Measurements from ENCODE around the gene WWOX. TPM values are rescaled to one million over a fixed set of nuclear protein-coding genes. Genes with fewer than 3 reads are reported as not detected.

The WWOX gene
- total RNA-seq, 1 donor from 2014 or later: 19.0 TPM

DNA sequence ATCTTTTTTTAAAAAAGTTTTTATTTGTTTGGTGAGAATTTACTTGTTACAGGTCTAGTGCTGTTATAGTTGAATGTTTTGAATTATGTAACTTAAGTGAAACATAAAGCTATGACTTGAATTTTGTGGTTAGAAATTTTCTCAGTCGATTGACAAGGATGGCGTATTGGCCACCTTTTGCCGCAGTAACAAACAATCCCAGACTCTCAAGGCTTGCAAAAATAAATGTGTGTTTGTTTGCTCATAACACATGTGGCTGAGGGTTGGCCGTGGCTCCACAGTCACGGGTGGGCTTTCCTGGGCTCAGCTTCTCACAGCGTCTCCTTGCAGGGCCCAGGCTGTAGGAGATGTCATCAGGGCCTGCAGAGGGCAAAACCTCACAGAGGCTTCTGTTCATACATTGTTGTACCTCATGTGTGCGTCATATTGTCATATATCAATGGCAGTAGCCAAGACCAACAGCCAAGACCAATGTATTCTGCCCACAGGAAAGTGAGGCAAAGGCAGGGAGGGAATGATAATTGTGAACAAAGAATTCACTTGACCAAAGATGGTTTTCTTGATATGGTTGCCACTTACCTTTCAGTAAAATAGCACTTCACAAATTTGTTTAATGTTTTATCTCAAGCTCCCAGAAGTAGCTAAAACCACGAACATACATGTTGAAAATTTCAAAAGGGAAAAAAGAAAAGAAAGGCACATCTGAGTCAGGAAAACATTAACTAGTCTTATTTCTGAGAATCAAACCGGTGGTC is 93.5 kb downstream of the WWOX start:
- intact Hi-C loops (cut with micrococcal nuclease): no loop called here

DNA sequence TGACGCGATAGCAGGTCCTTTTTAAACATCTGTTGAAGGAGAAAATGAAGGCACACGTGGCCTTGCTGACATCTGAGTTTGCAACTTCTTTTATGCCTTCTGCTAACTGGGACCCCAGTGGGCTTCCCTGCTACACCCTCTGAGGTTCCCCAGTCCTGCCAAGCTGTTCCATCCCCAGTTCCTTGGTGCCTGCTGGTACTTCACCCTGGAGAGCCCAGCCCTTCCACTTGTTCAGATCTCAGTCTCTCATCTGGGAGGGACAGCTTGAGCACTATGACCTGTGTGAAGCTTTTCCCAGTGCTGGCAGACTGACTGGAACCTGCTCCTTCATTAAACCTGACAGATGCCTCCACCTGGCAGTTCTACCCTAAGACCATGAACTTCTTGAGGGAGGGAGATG is 95.5 kb downstream of the WWOX start:
- intact Hi-C loops (cut with micrococcal nuclease): no loop called here

DNA sequence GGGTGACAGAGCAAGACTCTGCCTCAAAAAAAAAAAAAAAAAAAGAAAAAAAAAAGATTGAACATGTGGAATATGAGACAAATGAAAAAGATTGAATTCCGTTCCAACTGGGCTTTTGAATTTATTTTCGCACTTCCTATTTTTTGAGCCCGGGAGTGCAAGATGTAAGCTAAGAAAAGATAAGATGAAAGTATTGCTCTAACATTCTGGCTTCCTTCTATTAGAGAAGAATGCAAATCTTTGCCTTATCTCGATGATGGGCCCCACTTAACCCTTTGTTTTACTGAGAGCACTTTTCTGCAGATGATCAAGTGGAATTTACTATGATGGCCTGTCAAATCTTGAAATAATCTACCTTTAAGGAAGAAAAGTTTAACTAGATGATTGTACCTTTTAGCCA is 96.3 kb downstream of the WWOX start:
- intact Hi-C loops (cut with micrococcal nuclease): no loop called here

DNA sequence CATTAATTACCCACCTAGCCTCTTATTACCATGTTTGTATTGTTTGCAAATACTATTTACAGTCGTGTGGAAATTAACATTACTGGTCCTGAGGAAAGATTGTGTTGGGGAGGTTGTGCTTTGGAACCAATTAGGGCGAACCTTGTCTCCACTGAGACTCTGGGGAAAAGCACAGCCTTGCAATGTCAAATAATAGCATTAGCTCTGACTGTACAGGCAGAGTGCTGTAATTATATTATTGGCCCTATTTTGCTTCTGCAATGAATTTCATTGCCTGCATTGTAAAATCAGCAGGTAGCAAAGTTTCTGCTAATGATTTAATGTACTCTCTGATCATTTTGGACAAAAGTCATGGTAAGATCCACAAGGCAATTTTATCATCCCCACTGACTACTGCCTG is 97.0 kb downstream of the WWOX start:
- intact Hi-C loops (cut with micrococcal nuclease): no loop called here

DNA sequence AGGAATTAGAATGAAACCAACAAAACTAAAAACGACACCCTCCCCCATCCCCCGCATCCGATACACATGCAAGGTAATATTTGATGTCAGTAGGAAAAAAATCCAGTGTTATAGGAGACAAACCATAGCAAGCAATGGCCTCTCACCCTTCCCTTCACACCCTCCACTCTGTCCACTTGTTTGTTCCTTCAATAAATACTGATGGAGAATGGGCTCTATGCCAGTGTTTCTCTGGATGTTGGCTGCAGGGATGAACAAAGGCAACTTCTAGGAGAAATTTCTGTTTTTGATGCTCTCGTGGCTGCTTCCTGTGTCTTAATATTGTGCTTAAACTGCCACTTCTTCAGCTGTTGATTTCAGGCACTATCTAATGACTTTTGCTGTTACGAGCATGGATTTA is 98.8 kb downstream of the WWOX start:
- intact Hi-C loops (cut with micrococcal nuclease): no loop called here

DNA sequence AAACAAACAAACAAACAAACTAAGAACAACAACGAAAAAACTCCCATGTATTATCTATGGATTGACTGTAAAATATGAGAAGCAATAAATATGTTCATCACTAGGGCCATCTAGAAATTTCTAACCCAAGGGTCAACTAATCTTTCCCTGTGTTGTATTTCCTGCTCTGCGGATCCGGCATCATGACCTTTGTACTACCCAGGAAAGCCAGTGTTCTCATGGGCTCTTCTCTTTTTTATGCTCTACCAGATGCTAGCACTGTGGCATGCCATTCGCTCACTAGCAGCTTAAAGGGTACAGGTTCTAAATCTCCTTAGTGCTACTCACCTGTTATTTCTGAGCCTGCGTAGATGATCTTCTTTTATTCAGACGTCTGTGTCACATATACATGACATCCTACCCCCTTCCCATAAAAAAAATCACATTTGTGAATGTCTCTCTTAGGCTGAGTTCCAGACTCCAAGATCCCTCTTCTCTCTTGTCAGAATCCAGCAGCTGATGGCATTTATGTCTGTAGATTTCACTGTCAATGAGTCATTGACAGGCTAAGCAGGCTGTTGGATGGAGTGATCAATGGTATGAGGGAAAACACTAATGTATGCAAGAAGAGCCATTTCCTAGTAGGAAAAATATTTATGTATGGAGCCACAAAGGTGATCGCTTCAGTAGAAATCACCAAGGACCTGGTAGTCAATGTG is 100.0 kb downstream of the WWOX start:
- intact Hi-C loops (cut with micrococcal nuclease): no loop called here

DNA sequence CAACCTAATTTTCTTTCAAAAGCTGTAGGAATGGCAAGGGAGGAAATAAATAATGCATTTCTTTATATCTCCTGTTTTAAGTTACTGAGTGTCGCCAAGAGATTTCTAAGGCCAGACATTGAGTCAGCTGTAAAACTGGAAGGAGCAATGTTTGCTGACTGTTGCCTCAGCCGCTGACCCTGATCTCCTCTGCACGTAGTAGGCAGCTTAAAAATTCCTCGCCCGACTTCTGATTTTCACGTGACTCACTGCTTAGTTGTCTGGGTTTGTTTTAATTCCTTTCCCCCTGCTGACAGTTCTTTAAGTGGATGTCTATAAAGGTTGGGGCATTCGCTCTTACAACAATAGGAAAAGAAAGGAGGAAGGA is 100.6 kb downstream of the WWOX start:
- intact Hi-C loops (cut with micrococcal nuclease): no loop called here

DNA sequence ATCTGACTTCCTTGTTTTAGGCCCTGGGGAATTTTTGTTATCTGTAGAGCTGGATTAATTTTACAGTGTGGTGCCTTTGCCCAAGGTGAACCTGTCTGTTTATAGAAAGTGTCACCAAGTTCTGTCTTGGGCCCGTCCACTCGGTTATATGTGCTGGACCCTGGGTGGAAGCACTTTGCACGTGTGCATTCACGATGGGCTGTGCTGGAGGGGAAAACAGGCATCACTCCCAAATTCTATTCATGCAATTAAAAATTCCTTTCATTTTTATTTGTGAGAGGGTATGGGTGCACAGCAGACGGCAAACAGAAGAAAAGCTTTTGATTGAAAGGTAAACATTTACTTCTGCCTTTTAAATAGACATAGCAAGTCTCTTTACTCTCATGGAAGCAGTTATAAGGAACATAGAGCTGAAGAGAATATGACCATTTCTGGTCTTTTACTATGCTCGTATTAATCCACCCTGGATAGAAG is 101.2 kb downstream of the WWOX start:
- intact Hi-C loops (cut with micrococcal nuclease): no loop called here

DNA sequence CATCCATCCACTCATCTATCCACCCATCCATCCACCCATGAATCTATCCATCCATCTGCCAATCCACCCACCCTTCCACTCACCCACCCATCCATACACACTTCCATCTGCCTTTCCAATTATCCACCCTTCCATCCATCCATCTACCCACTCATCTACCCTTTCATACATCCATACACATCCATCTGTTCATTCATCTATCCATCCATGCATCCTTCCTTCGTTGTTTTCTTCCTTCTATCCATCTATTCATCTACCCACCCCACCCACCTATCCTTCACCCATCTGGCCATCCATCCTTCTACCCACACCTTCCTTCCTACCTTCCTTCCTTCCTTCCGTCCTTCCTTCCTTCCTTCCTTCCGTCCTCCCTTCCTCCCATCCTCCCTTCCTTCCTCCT is 106.1 kb downstream of the WWOX start:
- intact Hi-C loops (cut with micrococcal nuclease): no loop called here

DNA sequence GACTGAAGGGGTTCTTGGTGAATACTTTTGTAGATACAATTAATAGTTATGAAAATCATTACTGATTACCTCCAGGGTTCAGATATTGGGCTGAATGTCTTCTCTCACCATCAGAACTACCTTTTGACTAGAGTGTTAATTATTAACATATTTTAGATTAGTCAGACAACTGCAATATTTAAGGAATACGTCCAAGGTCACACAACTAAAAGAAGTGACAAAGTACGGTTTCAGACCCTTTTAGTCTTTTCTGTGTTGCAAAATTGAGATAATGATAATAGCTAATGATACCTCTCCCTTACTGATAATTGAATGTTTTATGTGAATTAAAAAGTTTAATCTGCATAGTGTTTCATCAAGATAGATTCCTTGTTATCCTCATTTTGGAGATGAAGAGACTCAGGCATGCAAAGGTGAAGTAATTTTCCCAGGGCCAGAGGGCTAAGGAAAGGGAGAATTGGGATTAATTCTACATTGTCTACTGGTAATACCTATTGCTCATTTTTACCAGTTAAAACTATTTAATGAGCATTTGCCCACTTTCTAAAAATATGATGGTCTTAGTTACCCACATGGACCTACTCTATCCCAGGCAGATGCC is 107.3 kb downstream of the WWOX start:
- intact Hi-C loops (cut with micrococcal nuclease): no loop called here

DNA sequence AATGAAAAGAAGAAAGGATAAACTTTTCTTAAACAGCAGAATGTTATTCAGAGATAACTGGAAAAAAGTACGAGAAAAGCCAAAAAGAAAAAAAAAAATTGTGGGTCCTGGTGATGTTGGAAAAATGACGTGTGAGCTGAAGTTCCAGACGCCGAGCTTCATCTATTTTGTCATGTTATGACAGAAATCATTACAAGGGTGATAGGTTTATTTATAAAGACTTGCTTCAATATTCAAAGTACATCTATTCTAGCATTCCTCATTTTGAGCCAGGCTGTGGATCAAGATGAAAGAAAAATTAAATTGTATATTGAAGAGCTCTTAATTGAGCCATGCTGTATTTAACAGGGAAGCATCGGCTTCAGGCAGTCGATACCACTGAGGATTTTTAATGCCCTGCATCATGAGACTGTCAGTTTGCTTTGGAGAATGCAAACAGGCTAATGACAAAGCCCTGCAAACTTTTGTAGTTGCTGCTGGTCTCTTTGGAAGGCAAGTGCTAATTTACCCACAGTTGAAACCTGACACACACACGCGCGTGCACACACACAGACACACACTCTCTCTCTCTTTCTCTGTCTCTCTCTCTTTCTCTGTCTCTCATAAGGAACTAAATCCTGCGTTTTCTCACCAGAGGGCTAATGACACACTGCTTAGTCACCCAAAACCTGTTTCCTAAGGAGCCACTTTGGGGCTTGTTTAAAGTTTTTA is 110.7 kb downstream of the WWOX start:
- intact Hi-C loops (cut with micrococcal nuclease): no loop called here

DNA sequence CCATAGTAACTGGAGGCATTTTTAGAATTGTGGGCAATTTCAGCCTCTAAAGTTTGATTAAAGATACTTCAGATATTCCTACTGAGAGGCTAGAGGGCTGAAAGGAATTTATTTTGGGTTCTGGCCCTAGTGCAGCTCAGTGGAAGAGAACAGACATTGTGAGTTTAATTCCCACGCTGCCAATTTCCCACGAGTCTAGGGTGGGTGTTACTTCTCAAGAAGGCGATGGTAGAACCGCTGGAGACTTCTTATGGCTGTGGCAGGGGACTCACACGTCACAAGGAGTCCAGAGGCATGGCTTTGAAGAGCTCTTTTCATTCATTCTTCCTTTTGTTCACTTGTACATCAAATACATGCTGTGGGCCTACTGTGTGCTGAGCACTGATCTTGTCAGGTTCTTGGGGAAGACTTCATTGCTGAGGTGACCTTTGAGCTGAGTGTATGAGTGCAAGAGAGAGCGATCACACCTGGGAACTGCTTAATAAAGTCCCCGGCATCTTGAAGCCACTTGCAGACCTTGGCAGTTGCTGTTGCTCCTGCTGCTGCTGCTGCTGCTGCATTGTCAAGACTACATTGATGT is 111.7 kb downstream of the WWOX start:
- intact Hi-C loops (cut with micrococcal nuclease): no loop called here

DNA sequence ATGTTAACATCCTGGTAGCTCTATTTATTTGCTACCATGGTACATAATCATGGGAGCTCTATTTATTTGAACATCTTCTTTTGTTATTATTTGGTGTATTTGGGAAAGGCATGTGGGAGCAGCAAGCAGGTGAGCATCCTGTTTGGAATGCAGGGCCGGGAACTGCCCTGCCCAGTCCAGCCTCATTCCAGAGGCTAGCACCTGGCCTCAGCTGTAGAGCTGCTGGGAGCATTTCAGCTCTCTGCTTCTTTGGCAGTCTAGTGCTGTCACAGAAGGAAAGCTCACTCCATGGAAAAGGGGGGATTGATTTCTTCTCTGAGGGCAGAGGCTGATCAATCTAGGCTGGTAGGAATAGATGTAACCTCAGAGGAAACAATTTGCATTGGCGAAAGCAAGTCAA is 112.5 kb downstream of the WWOX start:
- intact Hi-C loops (cut with micrococcal nuclease): no loop called here

DNA sequence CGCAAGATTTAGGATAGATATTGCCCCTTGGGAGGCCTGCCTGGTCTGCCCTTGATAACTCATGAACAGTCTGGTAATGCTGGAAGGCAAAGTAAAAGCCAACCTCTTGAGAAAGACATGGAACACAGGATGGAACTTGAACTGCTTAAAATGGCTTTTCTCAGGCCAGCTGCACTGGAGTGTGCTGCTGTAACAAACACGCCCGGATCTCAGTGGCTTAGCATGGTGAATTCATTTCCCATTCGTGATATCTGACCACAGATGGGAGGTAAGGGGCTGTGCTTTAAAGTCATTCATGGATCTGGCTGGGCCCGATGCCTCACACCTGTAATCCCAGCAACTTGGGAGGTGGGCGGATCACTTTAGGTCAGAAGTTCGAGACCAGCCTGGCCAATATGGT is 113.2 kb downstream of the WWOX start:
- intact Hi-C loops (cut with micrococcal nuclease): no loop called here

DNA sequence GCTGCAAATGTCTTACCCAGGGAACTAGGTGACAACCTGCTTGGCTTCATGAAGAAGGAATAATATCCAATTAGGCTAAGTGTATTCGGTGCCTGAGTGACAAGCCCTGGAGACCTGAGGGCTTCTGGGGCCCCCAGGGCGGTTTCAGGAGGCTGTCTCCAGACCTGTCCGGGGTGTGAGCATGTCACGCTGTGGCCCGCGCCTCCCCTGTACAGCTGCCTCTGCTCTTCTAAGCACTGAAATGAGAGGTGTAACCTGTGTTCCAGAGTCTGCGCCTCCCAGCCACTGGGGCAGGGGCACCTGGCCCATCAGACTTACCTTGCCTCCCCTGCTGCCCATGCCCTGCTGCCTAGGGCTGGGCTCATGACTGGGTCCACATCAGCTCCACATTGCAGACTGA is 114.3 kb downstream of the WWOX start:
- intact Hi-C loops (cut with micrococcal nuclease): no loop called here

DNA sequence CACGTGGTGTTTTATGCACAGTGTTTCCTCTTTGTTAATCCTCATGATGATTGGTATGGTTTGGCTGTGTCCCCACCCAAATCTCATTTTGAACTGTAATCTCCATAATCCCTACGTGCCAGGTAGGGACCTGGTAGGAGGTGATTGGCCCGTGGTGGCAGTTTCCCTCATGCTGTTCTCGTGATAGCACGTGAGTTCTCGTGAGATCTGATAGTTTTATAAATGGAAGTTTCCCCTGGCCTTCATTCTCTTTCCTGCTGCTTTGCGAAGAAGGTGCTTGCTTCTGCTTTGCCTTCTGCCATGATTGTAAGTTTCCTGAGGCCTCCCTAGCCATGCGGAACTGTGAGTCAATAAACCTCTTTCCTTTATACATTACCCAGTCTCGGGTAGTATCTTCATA is 115.8 kb downstream of the WWOX start:
- intact Hi-C loops (cut with micrococcal nuclease): no loop called here

DNA sequence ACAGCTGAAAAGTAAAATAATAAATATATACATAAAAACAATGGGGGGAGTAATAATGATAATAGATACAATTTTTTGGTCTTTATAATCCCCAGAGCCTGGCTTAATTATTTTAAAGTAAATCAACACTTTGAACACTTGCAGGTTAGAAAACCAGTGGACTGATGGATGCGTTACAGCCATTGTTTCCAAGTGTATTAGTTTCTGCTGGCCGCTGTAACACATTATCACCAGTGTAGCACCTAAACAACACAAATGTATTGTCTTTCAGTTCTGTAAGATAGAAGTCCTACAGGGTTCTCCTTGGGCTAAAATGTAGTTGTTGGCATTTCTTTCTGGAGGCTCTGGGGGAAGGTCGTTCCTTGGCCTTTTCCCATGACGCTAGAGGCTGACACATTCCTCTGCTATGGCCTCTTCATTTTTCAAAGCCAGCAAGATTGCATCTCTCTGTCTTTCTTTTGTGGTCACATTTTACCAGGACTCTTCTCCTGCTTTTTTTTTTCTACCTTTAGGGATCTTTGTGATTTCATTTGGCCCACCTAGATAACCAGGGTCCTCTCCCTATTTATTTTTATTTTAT is 116.8 kb downstream of the WWOX start:
- intact Hi-C loops (cut with micrococcal nuclease): no loop called here

DNA sequence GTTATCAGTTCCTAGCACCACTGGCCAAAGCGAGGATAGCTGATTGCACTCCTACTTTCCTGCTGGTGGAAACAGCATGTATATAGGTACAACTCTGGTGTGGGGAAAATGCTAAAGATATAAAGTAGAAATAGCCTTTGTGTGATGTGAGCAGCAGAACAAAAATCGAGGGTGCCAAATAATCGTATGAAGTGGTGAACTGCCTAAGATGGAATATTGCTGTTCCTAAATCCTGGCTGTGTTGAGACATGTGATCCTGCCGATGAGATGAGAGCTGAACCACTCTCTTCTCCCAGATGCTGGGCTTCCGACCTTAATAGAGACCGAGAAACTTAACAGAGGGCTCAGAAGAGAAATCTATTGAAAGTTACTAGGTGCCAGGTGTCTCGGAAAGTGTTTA is 117.8 kb downstream of the WWOX start:
- intact Hi-C loops (cut with micrococcal nuclease): no loop called here

DNA sequence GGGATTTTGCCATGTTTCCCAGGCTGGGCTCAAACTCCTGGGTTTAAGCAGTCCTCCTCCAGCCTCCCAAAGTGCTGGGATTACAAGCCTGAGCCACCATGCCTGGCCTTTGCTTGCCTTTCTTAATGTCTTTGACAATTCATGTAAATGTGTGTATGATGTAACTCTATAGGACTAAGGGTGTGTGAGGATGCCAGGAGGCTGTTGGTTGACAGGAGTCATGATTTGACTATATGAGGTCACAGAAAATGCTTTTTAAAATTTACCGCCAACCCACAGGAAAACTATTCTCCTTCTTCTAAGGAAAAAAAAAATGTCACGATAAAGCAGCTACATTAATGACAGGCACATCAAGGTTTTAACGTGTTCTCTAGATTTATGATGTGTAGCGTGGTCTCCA is 118.8 kb downstream of the WWOX start:
- intact Hi-C loops (cut with micrococcal nuclease): no loop called here

DNA sequence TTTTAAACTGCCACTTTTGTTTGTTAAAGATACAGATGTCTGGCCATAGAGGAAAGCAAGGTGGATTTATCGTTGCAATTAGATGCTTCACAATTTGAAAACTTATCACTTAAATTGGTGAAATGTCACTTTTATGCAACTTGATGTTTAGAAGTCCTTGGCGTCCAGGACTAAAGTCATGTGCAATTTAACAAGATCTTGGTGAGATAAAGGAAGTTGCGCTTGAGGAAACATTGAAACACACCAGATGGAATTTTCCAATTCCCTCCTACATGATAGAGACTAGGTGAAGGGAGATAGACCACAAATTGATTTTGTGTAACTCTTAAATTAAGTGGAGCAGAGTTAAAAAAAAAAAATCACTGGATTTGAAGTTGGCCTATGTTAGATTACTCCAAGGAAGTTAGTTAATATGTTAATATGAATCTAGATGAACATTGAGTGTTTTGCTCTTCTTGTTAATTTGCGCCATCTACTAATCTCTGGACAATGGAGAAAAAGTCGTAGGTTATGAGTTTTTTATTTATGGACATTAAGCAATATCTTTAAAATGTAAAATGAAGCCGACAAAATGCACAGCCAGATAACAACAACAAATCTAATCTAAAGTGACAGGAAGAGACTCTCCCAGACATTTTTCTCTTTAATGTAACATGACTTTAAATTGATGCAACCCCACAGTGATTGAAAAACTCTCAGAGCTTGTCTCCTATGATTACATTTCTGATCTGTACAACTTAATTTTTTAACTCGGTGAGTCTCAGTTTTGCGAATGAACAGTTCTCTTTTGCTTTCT is 119.6 kb downstream of the WWOX start:
- intact Hi-C loops (cut with micrococcal nuclease): no loop called here

DNA sequence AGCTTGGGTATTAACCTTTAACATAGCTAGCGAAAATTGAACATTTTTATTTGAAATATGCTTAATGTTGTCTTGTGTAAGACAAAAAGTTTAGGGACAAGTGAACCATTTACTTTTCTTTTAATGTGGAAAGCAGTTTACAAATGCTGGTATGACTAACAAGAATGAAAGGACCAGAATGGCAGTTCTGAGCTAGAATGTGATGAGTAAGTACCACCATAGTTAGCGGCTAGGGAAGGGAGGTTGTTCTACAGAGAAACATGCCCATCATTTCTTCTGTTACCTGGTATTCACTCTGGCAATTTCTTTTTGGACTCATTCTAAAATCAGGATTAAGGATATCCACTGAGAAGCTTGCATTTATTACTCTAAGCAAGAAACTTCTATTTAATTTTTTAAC is 121.1 kb downstream of the WWOX start:
- intact Hi-C loops (cut with micrococcal nuclease): no loop called here
